Smooth muscle cell (in vitro differentiated cells): ENCODE measurements around the gene TWIST2. TPM values are rescaled to one million over a fixed set of nuclear protein-coding genes. Genes with fewer than 3 reads are reported as not detected.

Source experiments
- DNase-seq: peaks from one replicate; lab custom pipeline; 2025; ENCODE audit not compliant: unreplicated experiment; lab: John Stamatoyannopoulos, UW
- H2AFZ ChIP-seq: fragments of 200-600 bp; sonication (generic); 2 replicates; pipeline ENCODE4 v1.6.0; 2016; ENCODE audit warnings: antibody characterized with exemption, low read depth, mild to moderate bottlenecking
- H3F3A ChIP-seq: fragments of 200-600 bp; sonication (generic); 2 replicates; pipeline ENCODE4 v1.6.0; 2017; ENCODE audit warnings: antibody characterized with exemption, low read depth
- H3K27ac ChIP-seq: fragments of 200-600 bp; sonication (generic); 2 replicates; pipeline ENCODE4 v1.5.1; 2016; ENCODE audit warnings: low read depth, mild to moderate bottlenecking
- H3K27me3 ChIP-seq: fragments of 200-600 bp; sonication (generic); 2 replicates; pipeline ENCODE4 v1.6.1; 2016; ENCODE audit warnings: low read depth, mild to moderate bottlenecking
- H3K36me3 ChIP-seq: fragments of 200-600 bp; sonication (generic); 2 replicates; pipeline ENCODE4 v1.5.1; 2016; ENCODE audit warnings: low read depth
- H3K4me1 ChIP-seq: fragments of 200-600 bp; sonication (generic); 2 replicates; pipeline ENCODE4 v1.5.1; 2016; ENCODE audit warnings: low read depth
- H3K4me2 ChIP-seq: fragments of 200-600 bp; sonication (generic); 2 replicates; pipeline ENCODE4 v1.6.0; 2016; ENCODE audit warnings: mild to moderate bottlenecking
- H3K4me3 ChIP-seq: fragments of 200-600 bp; sonication (generic); 2 replicates; pipeline ENCODE4 v1.5.1; 2016; ENCODE audit warnings: mild to moderate bottlenecking
- H3K79me2 ChIP-seq: fragments of 200-600 bp; sonication (generic); 2 replicates; pipeline ENCODE4 v1.6.0; 2016; ENCODE audit warnings: low read depth, mild to moderate bottlenecking
- H3K9ac ChIP-seq: fragments of 200-600 bp; sonication (generic); 2 replicates; pipeline ENCODE4 v1.6.0; 2016; ENCODE audit warnings: low read depth
- H3K9me3 ChIP-seq: fragments of 200-600 bp; sonication (generic); replicated peaks from 2 replicates; pipeline ENCODE4 v1.5.1; 2016; ENCODE audit warnings: low read depth
- H4K20me1 ChIP-seq: fragments of 200-600 bp; sonication (generic); 2 replicates; pipeline ENCODE4 v1.6.0; 2016; ENCODE audit warnings: low read depth
- WGBS: methylation state at CpG from one replicate; pipeline ENCODE4 v1.1.7; 2016; ENCODE audit warnings: low lambda C conversion rate; 5-methylcytosine and 5-hydroxymethylcytosine counted together
- polyA plus RNA-seq: library from polyadenylated mRNA; unstranded; fragments of >200 nt; fragmentation: Nextera tagmentation; extraction: Ambion mirVana; gene quantifications from 2 replicates; pipeline ENCODE4 v1.2.1, GENCODE V29; 2016
- total RNA-seq: library from RNA; depleted of rRNA; stranded (reverse); fragments of >200 nt; gene quantifications from 2 replicates; pipeline ENCODE4 v1.2.3, GENCODE V29; 2014
- TF ChIP-seq, protein P1 (sequence below): fragments of 200-600 bp; sonication (generic); IDR thresholded peaks from 2 replicates; pipeline ENCODE4 v1.5.1; 2017; ENCODE audit warnings: borderline replicate concordance, mild to moderate bottlenecking, antibody characterized with exemption; ENCODE audit not compliant: insufficient read depth, poor library complexity, severe bottlenecking

Gene TWIST2
- total and polyA plus RNA-seq, 2 experiments from 2014 or later: 1.0 to 2.4 TPM

DNA sequence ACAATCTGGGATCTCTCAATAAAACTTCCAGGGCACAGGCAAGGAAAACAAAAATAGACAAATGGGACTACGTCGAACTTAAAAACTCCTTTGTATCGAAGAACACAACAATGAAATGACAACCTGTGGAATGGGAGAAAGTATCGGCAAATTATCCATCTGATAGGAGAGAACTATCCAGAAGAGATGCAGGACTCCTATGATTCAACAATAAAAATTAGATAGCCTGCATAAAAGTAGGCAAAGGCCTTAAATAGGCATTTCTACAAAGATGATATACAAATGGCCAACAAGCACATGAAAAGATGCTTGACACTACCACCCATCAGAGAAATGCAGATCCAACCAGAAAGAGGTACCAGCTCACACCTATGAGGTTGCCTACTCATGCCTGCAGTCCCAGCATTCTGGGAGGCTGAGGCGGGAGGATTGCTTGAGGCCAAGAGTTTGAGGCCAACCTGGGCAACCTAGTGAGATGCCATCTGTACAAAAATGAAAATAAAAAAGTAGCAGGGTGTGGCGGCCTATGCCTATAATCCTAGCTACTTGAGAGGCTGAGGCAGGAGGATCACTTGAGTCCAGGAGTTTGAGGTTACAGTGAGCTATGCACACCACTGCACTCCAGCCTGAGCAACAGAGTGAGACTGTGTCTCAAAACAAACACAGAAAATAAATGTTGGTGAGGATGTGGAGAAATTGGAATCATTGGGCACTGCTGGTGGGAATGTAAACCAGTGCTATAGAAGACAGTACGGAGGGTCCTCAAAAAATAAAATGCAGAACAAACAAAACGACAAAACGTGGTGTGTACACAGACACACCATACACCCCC is 21.6 kb downstream of the TWIST2 start:
- H3K4me2 ChIP-seq: no peak overlapping the region
- no peak overlapping the region for H2AFZ ChIP-seq
- DNase-seq: no peak
- H3F3A ChIP-seq: no peaks in the 10 kb centered on the region
- H3K4me1 ChIP-seq: peaks cover 11% of the 10 kb centered on the region
- H4K20me1 ChIP-seq: no peaks in the 10 kb centered on the region
- H3K9ac ChIP-seq: no peak overlapping the region
- H3K9me3 ChIP-seq: no peaks in the 10 kb centered on the region
- H3K4me3 ChIP-seq: no peak overlapping the region
- H3K79me2 ChIP-seq: no peaks in the 10 kb centered on the region
- no peaks in the 10 kb centered on the region for H3K27me3 ChIP-seq
- no peak overlapping the region for H3K27ac ChIP-seq
- no peaks in the 10 kb centered on the region for H3K36me3 ChIP-seq
- WGBS: 95% methylated on average over 8 of the region's 9 CpGs
- TF ChIP-seq, protein P1, sequence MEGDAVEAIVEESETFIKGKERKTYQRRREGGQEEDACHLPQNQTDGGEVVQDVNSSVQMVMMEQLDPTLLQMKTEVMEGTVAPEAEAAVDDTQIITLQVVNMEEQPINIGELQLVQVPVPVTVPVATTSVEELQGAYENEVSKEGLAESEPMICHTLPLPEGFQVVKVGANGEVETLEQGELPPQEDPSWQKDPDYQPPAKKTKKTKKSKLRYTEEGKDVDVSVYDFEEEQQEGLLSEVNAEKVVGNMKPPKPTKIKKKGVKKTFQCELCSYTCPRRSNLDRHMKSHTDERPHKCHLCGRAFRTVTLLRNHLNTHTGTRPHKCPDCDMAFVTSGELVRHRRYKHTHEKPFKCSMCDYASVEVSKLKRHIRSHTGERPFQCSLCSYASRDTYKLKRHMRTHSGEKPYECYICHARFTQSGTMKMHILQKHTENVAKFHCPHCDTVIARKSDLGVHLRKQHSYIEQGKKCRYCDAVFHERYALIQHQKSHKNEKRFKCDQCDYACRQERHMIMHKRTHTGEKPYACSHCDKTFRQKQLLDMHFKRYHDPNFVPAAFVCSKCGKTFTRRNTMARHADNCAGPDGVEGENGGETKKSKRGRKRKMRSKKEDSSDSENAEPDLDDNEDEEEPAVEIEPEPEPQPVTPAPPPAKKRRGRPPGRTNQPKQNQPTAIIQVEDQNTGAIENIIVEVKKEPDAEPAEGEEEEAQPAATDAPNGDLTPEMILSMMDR: no peak

DNA sequence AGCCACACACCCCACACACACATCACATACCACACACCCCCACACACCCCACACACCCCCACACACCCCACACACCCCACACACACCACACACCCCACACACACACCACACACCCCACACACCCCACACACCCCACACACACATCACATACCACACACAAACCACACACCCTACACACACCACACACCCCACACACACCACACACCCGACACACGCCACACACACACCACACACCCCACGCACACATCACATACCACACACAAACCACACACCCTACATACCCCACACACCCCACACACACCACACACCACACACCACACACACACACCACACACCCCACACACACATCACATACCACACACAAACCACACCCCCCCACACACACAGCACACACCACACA is 22.4 kb downstream of the TWIST2 start:
- H3K9ac ChIP-seq: no peak overlapping the region
- no peaks in the 10 kb centered on the region for H3K9me3 ChIP-seq
- TF ChIP-seq, protein P1: no peak
- H3K4me1 ChIP-seq: peaks cover 3% of the 10 kb centered on the region
- no peak overlapping the region for H3K27ac ChIP-seq
- H3K4me3 ChIP-seq: no peak overlapping the region
- H4K20me1 ChIP-seq: no peaks in the 10 kb centered on the region
- H3K4me2 ChIP-seq: no peak overlapping the region
- no peaks in the 10 kb centered on the region for H3K36me3 ChIP-seq
- H3F3A ChIP-seq: no peaks in the 10 kb centered on the region
- no peak overlapping the region for H2AFZ ChIP-seq
- DNase-seq: no peak
- WGBS: 69% methylated on average over 3 of the region's 3 CpGs
- H3K27me3 ChIP-seq: no peaks in the 10 kb centered on the region
- no peaks in the 10 kb centered on the region for H3K79me2 ChIP-seq

GRCh38 chr2:238872026-238872425 is 24.1 kb downstream of the TWIST2 start:
- Histone ChIP-seq H3K9me3 (no peaks in the 10 kb centered on the region), H3F3A (no peaks in the 10 kb centered on the region), H3K4me3 (no peak overlapping the region), H3K36me3 (no peaks in the 10 kb centered on the region), H3K27me3 (no peaks in the 10 kb centered on the region), H3K4me1 (no peaks in the 10 kb centered on the region), H4K20me1 (no peaks in the 10 kb centered on the region), H2AFZ (no peak overlapping the region), H3K79me2 (no peaks in the 10 kb centered on the region), H3K9ac (no peak overlapping the region), H3K4me2 (no peak overlapping the region), H3K27ac (no peak overlapping the region)
- WGBS: 91% methylated on average over 7 of the region's 7 CpGs
- TF ChIP-seq, protein P1: no peak
- no peak for DNase-seq
